Pancreas (tissue), 10 donors: ENCODE data around the gene MFSD6L. TPM values are rescaled to one million over a fixed set of nuclear protein-coding genes. Genes with fewer than 3 reads are reported as not detected.

Experiments
- ATAC-seq, 4 donors: fragments of 200-7000 bp; cut with Tn5 transposase; one replicate each; pipeline versions ENCODE4 v1.8.0 to v1.9.1; 2020; ENCODE audit warnings: mild to moderate bottlenecking in 4 of 4, moderate library complexity in 4 of 4
- DNase-seq, 6 donors: peaks; one replicate each; pipeline ENCODE4 v3.0.0-alpha.2; 2020
- FAIRE-seq: peaks from 2 replicates; lab custom pipeline; 2012; peaks lifted over from hg19 to GRCh38; lab: Jason Lieb, UNC
- H3K27ac ChIP-seq, 4 donors: fragments of 200-600 bp; sonication (generic); 1 replicate in 3 of 4; 2 replicates in 1 of 4; pipeline versions ENCODE4 v1.5.0 to v1.8.0; 2020
- H3K27me3 ChIP-seq, 4 donors: fragments of 200-600 bp; one replicate each; pipeline ENCODE4 v1.8.0; 2021
- H3K36me3 ChIP-seq, 3 donors: fragments of 200-600 bp; sonication (generic) in 1 of 3; one replicate each; pipeline versions ENCODE4 v1.5.0 to v1.8.0; 2020 to 2021
- H3K4me1 ChIP-seq, 3 donors: fragments of 200-600 bp; one replicate each; pipeline ENCODE4 v1.8.0; 2021
- H3K4me3 ChIP-seq, 4 donors: fragments of 200-600 bp; sonication (generic) in 2 of 4; one replicate each; pipeline versions ENCODE4 v1.5.0 to v1.8.0; 2020 to 2021
- H3K9me3 ChIP-seq, 4 donors: fragments of 200-600 bp; one replicate each; pipeline ENCODE4 v1.8.0; 2021
- WGBS, 2 donors: extraction: QIAGEN DNeasy Blood & Tissue Kit; methylation state at CpG; one replicate each; pipeline ENCODE4 v1.1.7; 2013; 5-methylcytosine and 5-hydroxymethylcytosine counted together
- intact Hi-C, 3 donors: fragments of 100-400 bp; cut with DNase I; formaldehyde crosslinking; loops; one replicate each; pipeline versions ENCODE4 v1.11.1 to v1.14.2; 2022
- polyA plus RNA-seq, 2 donors: library from polyadenylated mRNA; stranded (reverse); fragments of 200-250 nt; gene quantifications; one replicate each; pipeline ENCODE4 v1.2.3, GENCODE V29; 2013
- total RNA-seq, 6 donors: library from RNA; stranded (reverse); fragmentation: NEBNext Ultra II Directional in 4 of 6; extraction: Animal tissue kit (Norgen Biotek cat#: 25700) in 4 of 6; gene quantifications; one replicate each; pipeline versions ENCODE4 v1.2.1 to v1.2.4, GENCODE V29; 2021 to 2023
- TF ChIP-seq, protein P1 (sequence below), 4 donors: fragments of 200-600 bp; sonication (generic) in 3 of 4; IDR thresholded peaks; one replicate each; pipeline versions ENCODE4 v1.5.0 to v1.8.0; 2021; ENCODE audit warnings: antibody characterized with exemption in 4 of 4
- donor health status: healthy with polysubstance abuse.
- donor health status: DM: no; HTN: no; CAD: no; lungs with moderate emphysema.
- donor health status: DM: no; HTN: no; CAD: no.
- donor health status: control.
- donor health status: control.
- donor health status: Bipolar disorder and iron deficiency.
- donor health status: DM: yes; HTN: yes; CAD: no.
- donor health status: DM: no; HTN: no; CAD: no.
- donor health status: DM: no; HTN: no; CAD: no.
- donor health status: DM: yes; HTN: yes; CAD: no.

MFSD6L gene
- total and polyA plus RNA-seq, 8 donors: 3.3 to 7.7 (median 4.7) TPM

DNA sequence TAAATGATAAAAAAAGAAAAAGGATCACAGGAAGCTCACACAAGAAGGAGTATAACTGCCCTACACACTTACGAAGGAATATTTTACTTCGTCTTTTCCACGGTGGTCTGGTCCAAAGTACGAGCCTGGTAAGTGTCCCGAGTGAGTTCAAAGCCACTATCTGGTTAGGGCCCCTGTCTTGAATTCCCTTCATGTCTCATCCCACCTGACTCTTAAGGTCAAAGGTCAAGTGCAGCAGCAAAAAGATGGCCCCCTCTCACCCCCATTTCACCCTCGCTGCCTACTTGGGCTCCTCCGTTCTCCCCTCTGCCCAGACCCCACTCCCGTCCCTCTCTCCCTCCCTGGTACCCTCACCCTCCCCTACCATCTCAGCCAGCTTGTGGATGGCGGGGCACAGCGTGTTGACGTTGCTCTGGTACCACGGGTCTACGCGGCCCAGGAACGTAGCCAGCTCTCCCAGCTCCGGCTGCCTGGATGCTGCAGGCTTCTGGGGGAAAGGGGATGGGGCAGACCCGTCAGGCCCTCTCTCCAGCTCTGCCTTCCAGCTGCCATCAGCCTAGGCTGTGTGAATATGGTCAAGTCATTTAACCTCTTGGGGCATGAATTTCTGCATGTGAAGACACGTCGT lies 27.8 kb upstream of the MFSD6L start:
- ATAC-seq: no peak
- WGBS, 2 donors: 66 to 73% methylated on average over 18 to 19 of the region's 19 CpGs

GRCh38 chr17:8825802-8826201 lies 26.6 kb upstream of the MFSD6L start:
- Histone ChIP-seq H3K4me1 (no peaks in the 10 kb centered on the region), H3K9me3 (no peaks in the 10 kb centered on the region), H3K27me3 (no peaks in the 10 kb centered on the region), H3K36me3 (no peaks in the 10 kb centered on the region), H3K4me3 (no peak overlapping the region), H3K27ac (no peak overlapping the region)
- intact Hi-C loops: no loop called here
- ATAC-seq (no peak), DNase-seq (no peak), FAIRE-seq (no peak)
- 50 to 58% methylated on average over 2 of the region's 2 CpGs for WGBS, 2 donors
- TF ChIP-seq, protein P1, sequence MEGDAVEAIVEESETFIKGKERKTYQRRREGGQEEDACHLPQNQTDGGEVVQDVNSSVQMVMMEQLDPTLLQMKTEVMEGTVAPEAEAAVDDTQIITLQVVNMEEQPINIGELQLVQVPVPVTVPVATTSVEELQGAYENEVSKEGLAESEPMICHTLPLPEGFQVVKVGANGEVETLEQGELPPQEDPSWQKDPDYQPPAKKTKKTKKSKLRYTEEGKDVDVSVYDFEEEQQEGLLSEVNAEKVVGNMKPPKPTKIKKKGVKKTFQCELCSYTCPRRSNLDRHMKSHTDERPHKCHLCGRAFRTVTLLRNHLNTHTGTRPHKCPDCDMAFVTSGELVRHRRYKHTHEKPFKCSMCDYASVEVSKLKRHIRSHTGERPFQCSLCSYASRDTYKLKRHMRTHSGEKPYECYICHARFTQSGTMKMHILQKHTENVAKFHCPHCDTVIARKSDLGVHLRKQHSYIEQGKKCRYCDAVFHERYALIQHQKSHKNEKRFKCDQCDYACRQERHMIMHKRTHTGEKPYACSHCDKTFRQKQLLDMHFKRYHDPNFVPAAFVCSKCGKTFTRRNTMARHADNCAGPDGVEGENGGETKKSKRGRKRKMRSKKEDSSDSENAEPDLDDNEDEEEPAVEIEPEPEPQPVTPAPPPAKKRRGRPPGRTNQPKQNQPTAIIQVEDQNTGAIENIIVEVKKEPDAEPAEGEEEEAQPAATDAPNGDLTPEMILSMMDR (IDR thresholded peaks at IDR 0.05): no peak

More for the DNA sequence above, 27.8 kb upstream of the MFSD6L start:
- no peak overlapping the region for H3K4me3 ChIP-seq
- no peaks in the 10 kb centered on the region for H3K27me3 ChIP-seq
- no peaks in the 10 kb centered on the region for H3K4me1 ChIP-seq
- FAIRE-seq (no peak), DNase-seq (no peak)
- no peaks in the 10 kb centered on the region for H3K36me3 ChIP-seq
- TF ChIP-seq, protein P1 (IDR thresholded peaks at IDR 0.05): no peak
- H3K9me3 ChIP-seq: no peaks in the 10 kb centered on the region
- intact Hi-C loops: no loop called here
- H3K27ac ChIP-seq: no peak overlapping the region

GRCh38 chr17:8823279-8823678 lies 24.1 kb upstream of the MFSD6L start:
- WGBS, 2 donors: 77 to 81% methylated on average over 5 of the region's 5 CpGs
- Histone ChIP-seq H3K27me3 (no peaks in the 10 kb centered on the region), H3K4me1 (no peaks in the 10 kb centered on the region), H3K27ac (no peak overlapping the region), H3K36me3 (no peaks in the 10 kb centered on the region), H3K9me3 (no peaks in the 10 kb centered on the region), H3K4me3 (no peak overlapping the region)
- FAIRE-seq (no peak), DNase-seq (no peak), ATAC-seq (no peak)
- intact Hi-C loops: no loop called here
- TF ChIP-seq, protein P1 (IDR thresholded peaks at IDR 0.05): no peak

GRCh38 chr17:8822401-8823035 lies 23.4 kb upstream of the MFSD6L start:
- DNase-seq: no peak
- no peak overlapping the region for H3K27ac ChIP-seq
- ATAC-seq: no peak
- H3K9me3 ChIP-seq: no peaks in the 10 kb centered on the region
- intact Hi-C loops: no loop called here
- H3K4me3 ChIP-seq: no peak overlapping the region
- no peaks in the 10 kb centered on the region for H3K27me3 ChIP-seq
- H3K4me1 ChIP-seq: no peaks in the 10 kb centered on the region
- 67 to 83% methylated on average over 5 of the region's 5 CpGs for WGBS, 2 donors
- no peak for FAIRE-seq
- TF ChIP-seq, protein P1 (IDR thresholded peaks at IDR 0.05): no peak
- H3K36me3 ChIP-seq: no peaks in the 10 kb centered on the region
